CD1c-positive myeloid dendritic cell (primary cell): ENCODE measurements around the gene MRPL27.
A peak's percentile ranks its signal among the peaks of the same experiment; 100 is the strongest.
"Not testable (repeated sequence)": the region's sequence is repeated elsewhere in the genome, so short reads cannot be mapped to it uniquely, and the experiment has no call there.

ENCODE experiments used
- DNase-seq: peaks from one replicate; pipeline ENCODE4 v3.0.0-alpha.2; 2016; ENCODE audit errors: extremely low spot score

Gene MRPL27

GRCh38 chr17:50346313-50347116, 26.5 kb downstream of the MRPL27 start:
- peak; percentile 34 for DNase-seq

- peak; percentile 95 for DNase-seq
These were observed 27.3 kb downstream of the MRPL27 start, which contains the start of gene XYLT2 for GRCh38 chr17:50345432-50346312. TSS of gene XYLT2 (plus strand) at chr17:50346126. CDS start at chr17:50346141, 15 bp downstream.

- peak; percentile 21 for DNase-seq
These were observed 28.1 kb downstream of the MRPL27 start for GRCh38 chr17:50344731-50345365.

GRCh38 chr17:50339381-50339780, 33.6 kb downstream of the MRPL27 start:
- DNase-seq, result no peak

- DNase-seq, result no peak
These were observed 34.3 kb downstream of the MRPL27 start for GRCh38 chr17:50338645-50339044.

- DNase-seq, result no peak
These were observed 35.0 kb downstream of the MRPL27 start for GRCh38 chr17:50337956-50338355.

- not testable (repeated sequence) for DNase-seq
These were observed 39.5 kb downstream of the MRPL27 start for GRCh38 chr17:50333291-50334057.

GRCh38 chr17:50332196-50332595, 40.8 kb downstream of the MRPL27 start:
- no peak for DNase-seq

GRCh38 chr17:50331085-50331791, 41.7 kb downstream of the MRPL27 start:
- no peak for DNase-seq

GRCh38 chr17:50330151-50330775, 42.7 kb downstream of the MRPL27 start:
- DNase-seq, result no peak

GRCh38 chr17:50329716-50330115, 43.3 kb downstream of the MRPL27 start:
- no peak for DNase-seq

GRCh38 chr17:50328363-50329325, 44.3 kb downstream of the MRPL27 start:
- DNase-seq, result no peak

GRCh38 chr17:50326831-50327364, 46.1 kb downstream of the MRPL27 start:
- no peak for DNase-seq

- no peak for DNase-seq
These were observed 47.1 kb downstream of the MRPL27 start for GRCh38 chr17:50325906-50326305.

GRCh38 chr17:50323060-50323459, 49.9 kb downstream of the MRPL27 start:
- DNase-seq, result no peak

GRCh38 chr17:50322271-50322670, 50.7 kb downstream of the MRPL27 start:
- no peak for DNase-seq

GRCh38 chr17:50319306-50320004, 53.5 kb downstream of the MRPL27 start:
- DNase-seq, result no peak
